Gastroesophageal sphincter (tissue), 4 donors: ENCODE data around the gene OPN1MW3. TPM values are rescaled to one million over a fixed set of nuclear protein-coding genes. Genes with fewer than 3 reads are reported as not detected.

Source experiments
- ATAC-seq: fragments of 150-250 bp; one replicate; pipeline ENCODE4 v1.9.1; 2016; ENCODE audit warnings: mild to moderate bottlenecking, moderate library complexity
- H3K27ac ChIP-seq, 4 donors: fragments of 200-600 bp; sonication (generic) in 3 of 4; 1 replicate in 3 of 4; 2 replicates in 1 of 4; pipeline ENCODE4 v1.5.1; 2016 to 2019
- H3K27me3 ChIP-seq: fragments of 200-600 bp; sonication (generic); one replicate; pipeline ENCODE4 v1.5.1; 2019
- H3K36me3 ChIP-seq, 2 donors: fragments of 200-600 bp; sonication (generic); one replicate each; pipeline ENCODE4 v1.5.1; 2019; ENCODE audit warnings: control low read depth in 1 of 2
- H3K4me1 ChIP-seq, 3 donors: fragments of 200-600 bp; sonication (generic); 1 replicate in 2 of 3; 2 replicates in 1 of 3; pipeline ENCODE4 v1.5.1; 2016 to 2019; ENCODE audit warnings: control low read depth in 2 of 3
- H3K4me3 ChIP-seq, 2 donors: fragments of 200-600 bp; sonication (generic); one replicate each; pipeline ENCODE4 v1.5.1; 2019; ENCODE audit warnings: mild to moderate bottlenecking in 1 of 2, moderate library complexity in 1 of 2
- H3K9me3 ChIP-seq, 3 donors: fragments of 200-600 bp; sonication (generic); one replicate each; pipeline ENCODE4 v1.5.1; 2017 to 2019; ENCODE audit warnings: control low read depth in 2 of 3
- EP300 ChIP-seq: sonication (generic); formaldehyde crosslinking; IDR thresholded peaks from one replicate; pipeline ENCODE4 v1.6.1; 2017; ENCODE audit warnings: antibody characterized with exemption, mild to moderate bottlenecking
- POLR2A ChIP-seq, 2 donors: fragments of 450-650 bp; IDR thresholded peaks; one replicate each; pipeline ENCODE4 v1.6.1; 2017; ENCODE audit warnings: antibody characterized with exemption in 2 of 2, mild to moderate bottlenecking in 2 of 2, moderate library complexity in 1 of 2
- POLR2AphosphoS5 ChIP-seq: sonication (generic); formaldehyde crosslinking; IDR thresholded peaks from one replicate; pipeline ENCODE4 v1.6.1; 2017; ENCODE audit warnings: antibody characterized with exemption
- WGBS, 2 donors: methylation state at CpG; one replicate each; pipeline ENCODE4 v1.1.5; 2018; ENCODE audit warnings: low coverage in 1 of 2; 5-methylcytosine and 5-hydroxymethylcytosine counted together
- total RNA-seq, 4 donors: library from RNA; depleted of rRNA; stranded (reverse); fragments of >200 nt; gene quantifications; one replicate each; pipeline ENCODE4 v1.1.0, GENCODE V29; 2016
- TF ChIP-seq, protein P1 (sequence below), 4 experiments: fragments of 200-600 bp in 2 of 4; fragments of 450-650 bp in 2 of 4; sonication (generic) in 1 of 4; IDR thresholded peaks; one replicate each; pipeline ENCODE4 v1.5.1; 2017 to 2019; ENCODE audit warnings: antibody characterized with exemption in 4 of 4, mild to moderate bottlenecking in 2 of 4, moderate library complexity in 2 of 4

OPN1MW3 gene
- total RNA-seq, 4 donors from 2014 or later, result not detected

DNA sequence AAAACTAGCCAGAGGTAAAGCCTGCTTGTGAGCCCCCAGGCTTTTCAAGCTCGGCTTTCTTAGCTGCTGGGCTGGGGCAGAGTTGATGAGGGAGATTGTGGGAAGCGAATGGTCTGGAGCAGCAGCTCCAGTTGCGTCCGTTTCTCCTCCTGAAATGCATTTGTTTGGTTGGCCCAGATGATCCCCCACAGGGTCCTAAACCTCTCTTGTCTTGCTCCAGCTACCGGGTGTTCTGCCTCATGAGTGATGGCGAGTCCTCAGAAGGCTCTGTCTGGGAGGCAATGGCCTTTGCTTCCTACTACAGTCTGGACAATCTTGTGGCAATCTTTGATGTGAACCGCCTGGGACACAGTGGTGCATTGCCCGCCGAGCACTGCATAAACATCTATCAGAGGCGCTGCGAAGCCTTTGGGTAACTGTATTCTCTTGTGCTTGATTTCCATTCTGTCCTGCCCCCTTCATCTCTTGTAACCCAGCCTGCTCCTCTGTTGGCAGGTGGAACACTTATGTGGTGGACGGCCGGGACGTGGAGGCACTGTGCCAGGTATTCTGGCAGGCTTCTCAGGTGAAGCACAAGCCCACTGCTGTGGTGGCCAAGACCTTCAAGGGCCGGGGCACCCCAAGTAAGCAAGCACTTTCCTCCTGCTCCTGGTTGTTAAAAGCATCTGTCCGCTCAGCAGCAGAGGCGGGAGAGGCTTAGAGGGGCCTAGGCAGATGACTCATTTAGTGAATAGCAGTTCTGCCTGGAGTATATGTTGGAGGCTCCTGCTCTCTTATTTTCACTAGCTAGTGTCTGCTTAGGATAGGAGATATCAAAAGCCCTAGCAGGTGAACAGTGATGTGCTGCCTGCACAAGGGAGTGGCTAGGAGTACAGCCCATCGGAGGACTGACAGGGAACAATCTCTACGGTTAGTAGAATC, 53.5 kb downstream of the OPN1MW3 start:
- Histone ChIP-seq H3K9me3 (no peaks in the 10 kb centered on the region), H3K36me3 (no peaks in the 10 kb centered on the region), H3K4me1 (no peaks in the 10 kb centered on the region), H3K27me3 (no peaks in the 10 kb centered on the region), H3K4me3 (no peak overlapping the region), H3K27ac (no peak overlapping the region)
- ATAC-seq, result no peak
- TF ChIP-seq POLR2AphosphoS5, result no peak
- TF ChIP-seq EP300, result no peak
- TF ChIP-seq, protein P1, sequence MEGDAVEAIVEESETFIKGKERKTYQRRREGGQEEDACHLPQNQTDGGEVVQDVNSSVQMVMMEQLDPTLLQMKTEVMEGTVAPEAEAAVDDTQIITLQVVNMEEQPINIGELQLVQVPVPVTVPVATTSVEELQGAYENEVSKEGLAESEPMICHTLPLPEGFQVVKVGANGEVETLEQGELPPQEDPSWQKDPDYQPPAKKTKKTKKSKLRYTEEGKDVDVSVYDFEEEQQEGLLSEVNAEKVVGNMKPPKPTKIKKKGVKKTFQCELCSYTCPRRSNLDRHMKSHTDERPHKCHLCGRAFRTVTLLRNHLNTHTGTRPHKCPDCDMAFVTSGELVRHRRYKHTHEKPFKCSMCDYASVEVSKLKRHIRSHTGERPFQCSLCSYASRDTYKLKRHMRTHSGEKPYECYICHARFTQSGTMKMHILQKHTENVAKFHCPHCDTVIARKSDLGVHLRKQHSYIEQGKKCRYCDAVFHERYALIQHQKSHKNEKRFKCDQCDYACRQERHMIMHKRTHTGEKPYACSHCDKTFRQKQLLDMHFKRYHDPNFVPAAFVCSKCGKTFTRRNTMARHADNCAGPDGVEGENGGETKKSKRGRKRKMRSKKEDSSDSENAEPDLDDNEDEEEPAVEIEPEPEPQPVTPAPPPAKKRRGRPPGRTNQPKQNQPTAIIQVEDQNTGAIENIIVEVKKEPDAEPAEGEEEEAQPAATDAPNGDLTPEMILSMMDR (IDR thresholded peaks at IDR 0.05), result no peak
- no peak for TF ChIP-seq POLR2A (IDR thresholded peaks at IDR 0.05)
- WGBS, 2 donors, result 81% methylated on average over 7 of the region's 19 CpGs; no CpG with 5 or more reads in 1 of the 2 donors

DNA sequence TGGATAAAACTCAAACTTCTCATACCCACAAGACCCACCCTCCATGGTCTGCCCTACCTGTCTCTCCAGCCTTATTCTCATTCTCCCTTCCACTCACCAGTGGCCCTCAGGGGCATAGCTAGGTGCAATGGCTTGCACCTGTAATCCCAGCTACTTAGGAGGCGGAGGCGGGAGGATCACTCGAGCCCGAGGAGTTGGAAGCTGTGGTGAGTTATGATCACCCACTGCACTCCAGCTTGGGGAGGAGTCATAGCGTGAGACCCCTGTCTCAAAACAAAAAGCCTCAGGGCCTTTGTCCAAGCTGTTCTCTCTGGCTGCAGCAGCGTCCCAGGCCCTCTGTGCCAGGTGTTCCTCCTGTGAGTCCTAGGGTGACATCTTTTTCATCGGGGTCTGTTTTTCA, 54.7 kb downstream of the OPN1MW3 start:
- no peak for ATAC-seq
- H3K27me3 ChIP-seq, result no peaks in the 10 kb centered on the region
- no peaks in the 10 kb centered on the region for H3K4me1 ChIP-seq
- no peaks in the 10 kb centered on the region for H3K36me3 ChIP-seq
- no peaks in the 10 kb centered on the region for H3K9me3 ChIP-seq
- 65% methylated on average over 4 of the region's 7 CpGs; no CpG with 5 or more reads in 1 of the 2 donors for WGBS, 2 donors
- no peak overlapping the region for H3K4me3 ChIP-seq
- TF ChIP-seq EP300 (no peak), POLR2AphosphoS5 (no peak), POLR2A (IDR thresholded peaks at IDR 0.05) (no peak)
- TF ChIP-seq, protein P1 (IDR thresholded peaks at IDR 0.05), result no peak
- H3K27ac ChIP-seq, result no peak overlapping the region

DNA sequence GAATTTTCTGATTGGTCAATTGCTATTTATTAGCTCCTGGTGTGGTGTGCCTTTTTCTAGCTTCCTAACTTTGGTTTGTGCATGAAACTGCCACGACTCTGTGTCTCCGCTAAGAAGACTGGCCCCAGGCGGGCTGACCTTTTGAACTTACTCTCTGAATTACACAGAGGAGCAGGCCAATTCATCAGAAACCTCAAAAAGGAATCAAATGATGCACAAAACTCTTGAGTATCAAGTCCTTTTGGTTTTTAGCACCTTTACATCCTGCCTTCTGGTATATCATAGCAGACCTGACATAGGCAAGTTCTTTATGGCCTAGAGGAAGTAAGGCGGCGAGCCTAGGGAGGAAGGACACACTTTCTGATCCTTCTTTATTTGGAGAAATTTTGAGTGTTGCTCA, 55.8 kb downstream of the OPN1MW3 start:
- no peaks in the 10 kb centered on the region for H3K36me3 ChIP-seq
- H3K4me1 ChIP-seq, result no peaks in the 10 kb centered on the region
- no peaks in the 10 kb centered on the region for H3K27me3 ChIP-seq
- H3K9me3 ChIP-seq, result no peaks in the 10 kb centered on the region
- ATAC-seq, result no peak
- 78 to 83% methylated on average over 2 to 3 of the region's 5 CpGs for WGBS, 2 donors
- no peak overlapping the region for H3K27ac ChIP-seq
- TF ChIP-seq POLR2A (IDR thresholded peaks at IDR 0.05), result no peak
- no peak overlapping the region for H3K4me3 ChIP-seq

DNA sequence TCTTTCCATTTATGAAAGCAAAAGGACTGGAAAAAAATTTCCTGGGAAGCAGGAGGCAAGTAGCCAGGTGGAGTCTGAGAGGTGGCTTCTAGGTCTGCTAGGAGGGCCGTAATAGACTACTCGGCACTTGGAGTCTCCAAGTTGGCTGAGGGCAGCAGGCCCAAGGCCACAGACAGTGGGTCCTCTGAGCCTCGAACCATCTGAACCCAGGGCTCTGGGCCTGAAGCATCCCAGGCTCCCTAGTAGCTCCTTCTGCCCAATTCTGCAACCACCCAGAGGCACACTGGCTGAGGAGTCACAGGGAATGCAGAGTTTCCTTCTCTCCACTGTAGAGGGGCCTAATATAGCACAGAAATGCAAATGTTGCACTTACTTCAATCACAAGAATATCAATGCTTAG, 58.0 kb downstream of the OPN1MW3 start:
- Histone ChIP-seq H3K36me3 (no peaks in the 10 kb centered on the region), H3K27me3 (no peaks in the 10 kb centered on the region), H3K4me1 (no peaks in the 10 kb centered on the region), H3K9me3 (no peaks in the 10 kb centered on the region), H3K27ac (no peak overlapping the region), H3K4me3 (no peak overlapping the region)
- TF ChIP-seq, protein P1 (IDR thresholded peaks at IDR 0.05), result no peak
- no peak for TF ChIP-seq EP300
- no peak for TF ChIP-seq POLR2AphosphoS5
- TF ChIP-seq POLR2A (IDR thresholded peaks at IDR 0.05), result no peak
- 63% methylated on average over 3 of the region's 3 CpGs; no CpG with 5 or more reads in 1 of the 2 donors for WGBS, 2 donors
- ATAC-seq, result no peak

- Histone ChIP-seq H3K27me3 (no peaks in the 10 kb centered on the region), H3K9me3 (no peaks in the 10 kb centered on the region), H3K36me3 (no peaks in the 10 kb centered on the region), H3K27ac (no peak overlapping the region), H3K4me3 (no peak overlapping the region), H3K4me1 (no peaks in the 10 kb centered on the region)
- 16 to 23% methylated on average over 4 of the region's 7 CpGs for WGBS, 2 donors
- TF ChIP-seq, protein P1 (IDR thresholded peaks at IDR 0.05), result peak in 3 of 4 experiments; percentile 39 to 46 (median 41)
- TF ChIP-seq POLR2AphosphoS5, result no peak
- peak; percentile 31 for ATAC-seq
Measured at GRCh38 chrX:154317391-154317995, 60.1 kb downstream of the OPN1MW3 start.
